KMS-11 (cell line): ENCODE data around the gene SMG1.

Source experiments
- H2AFZ ChIP-seq: fragments of 200-600 bp; sonication (generic); 2 replicates; pipeline ENCODE4 v1.6.1; 2016; ENCODE audit warnings: antibody characterized with exemption, mixed run types, low read depth
- H3K27ac ChIP-seq: fragments of 200-600 bp; sonication (generic); 2 replicates; pipeline ENCODE4 v1.6.1; 2016; ENCODE audit warnings: mild to moderate bottlenecking, mixed run types
- H3K27me3 ChIP-seq: fragments of 200-600 bp; sonication (generic); 2 replicates; pipeline ENCODE4 v1.6.1; 2017; ENCODE audit warnings: mild to moderate bottlenecking, low read depth, mixed run types, moderate library complexity; ENCODE audit not compliant: insufficient read depth
- H3K36me3 ChIP-seq: fragments of 200-600 bp; sonication (generic); 2 replicates; pipeline ENCODE4 v1.6.1; 2017; ENCODE audit warnings: mild to moderate bottlenecking, mixed run types; ENCODE audit not compliant: insufficient read depth
- H3K4me1 ChIP-seq: fragments of 200-600 bp; sonication (generic); 2 replicates; pipeline ENCODE4 v1.6.1; 2016; ENCODE audit warnings: mild to moderate bottlenecking, low read depth, mixed run types; ENCODE audit not compliant: poor library complexity, severe bottlenecking
- H3K4me2 ChIP-seq: fragments of 200-600 bp; sonication (generic); 2 replicates; pipeline ENCODE4 v1.7.0; 2016; ENCODE audit warnings: mild to moderate bottlenecking, mixed run types
- H3K4me3 ChIP-seq: fragments of 200-600 bp; sonication (generic); IDR thresholded peaks from 2 replicates; pipeline ENCODE4 v1.6.1; 2017; ENCODE audit warnings: low read depth, low read length, mixed read lengths; ENCODE audit not compliant: insufficient read depth
- H3K79me2 ChIP-seq: fragments of 200-600 bp; sonication (generic); 2 replicates; pipeline ENCODE4 v1.6.1; 2016; ENCODE audit warnings: low read depth, mixed run types; ENCODE audit not compliant: insufficient read depth
- H3K9ac ChIP-seq: fragments of 200-600 bp; sonication (generic); 2 replicates; pipeline ENCODE4 v1.6.1; 2016; ENCODE audit warnings: mild to moderate bottlenecking, mixed run types
- H4K20me1 ChIP-seq: fragments of 200-600 bp; sonication (generic); 2 replicates; pipeline ENCODE4 v1.6.1; 2016; ENCODE audit warnings: mild to moderate bottlenecking, mixed run types; ENCODE audit not compliant: insufficient read depth
- TF ChIP-seq, protein P1 (sequence below): fragments of 200-600 bp; sonication (generic); conservative IDR thresholded peaks from 2 replicates; pipeline ENCODE4 v1.6.1; 2017; ENCODE audit warnings: low read depth, mild to moderate bottlenecking, antibody characterized with exemption, low read length, moderate library complexity, mixed read lengths

SMG1 gene

DNA sequence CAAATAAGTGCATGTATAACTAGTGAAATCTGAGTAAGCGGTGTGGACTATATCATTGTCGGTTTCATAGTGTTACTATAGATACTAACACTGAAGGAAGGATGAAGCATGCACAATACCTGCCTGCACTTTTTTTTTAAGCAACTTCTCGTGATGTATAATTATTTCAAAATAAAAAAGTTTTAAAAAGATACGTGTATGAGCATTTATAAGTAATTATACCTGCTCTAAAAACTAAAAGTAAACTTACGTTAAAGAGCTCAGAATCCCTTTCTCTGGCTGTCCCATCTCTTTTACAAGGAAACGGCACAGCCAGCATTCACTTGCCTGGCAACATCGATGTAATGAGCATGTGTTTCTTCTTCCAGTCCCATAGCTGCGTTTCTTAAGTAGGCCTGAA lies 93.6 kb downstream of the SMG1 start:
- H3K4me1 ChIP-seq: peaks cover 6% of the 10 kb centered on the region
- H3K4me3 ChIP-seq: no peak overlapping the region
- peaks cover 42% of the 10 kb centered on the region; the same call in 1 of the 2 replicates for H3K36me3 ChIP-seq
- H4K20me1 ChIP-seq: no peaks in the 10 kb centered on the region
- H3K79me2 ChIP-seq: no peaks in the 10 kb centered on the region
- H3K9ac ChIP-seq: no peak overlapping the region
- H3K4me2 ChIP-seq: no peak overlapping the region
- no peak overlapping the region for H2AFZ ChIP-seq
- no peak overlapping the region for H3K27ac ChIP-seq
- TF ChIP-seq, protein P1, sequence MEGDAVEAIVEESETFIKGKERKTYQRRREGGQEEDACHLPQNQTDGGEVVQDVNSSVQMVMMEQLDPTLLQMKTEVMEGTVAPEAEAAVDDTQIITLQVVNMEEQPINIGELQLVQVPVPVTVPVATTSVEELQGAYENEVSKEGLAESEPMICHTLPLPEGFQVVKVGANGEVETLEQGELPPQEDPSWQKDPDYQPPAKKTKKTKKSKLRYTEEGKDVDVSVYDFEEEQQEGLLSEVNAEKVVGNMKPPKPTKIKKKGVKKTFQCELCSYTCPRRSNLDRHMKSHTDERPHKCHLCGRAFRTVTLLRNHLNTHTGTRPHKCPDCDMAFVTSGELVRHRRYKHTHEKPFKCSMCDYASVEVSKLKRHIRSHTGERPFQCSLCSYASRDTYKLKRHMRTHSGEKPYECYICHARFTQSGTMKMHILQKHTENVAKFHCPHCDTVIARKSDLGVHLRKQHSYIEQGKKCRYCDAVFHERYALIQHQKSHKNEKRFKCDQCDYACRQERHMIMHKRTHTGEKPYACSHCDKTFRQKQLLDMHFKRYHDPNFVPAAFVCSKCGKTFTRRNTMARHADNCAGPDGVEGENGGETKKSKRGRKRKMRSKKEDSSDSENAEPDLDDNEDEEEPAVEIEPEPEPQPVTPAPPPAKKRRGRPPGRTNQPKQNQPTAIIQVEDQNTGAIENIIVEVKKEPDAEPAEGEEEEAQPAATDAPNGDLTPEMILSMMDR: no peak
- no peaks in the 10 kb centered on the region for H3K27me3 ChIP-seq

DNA sequence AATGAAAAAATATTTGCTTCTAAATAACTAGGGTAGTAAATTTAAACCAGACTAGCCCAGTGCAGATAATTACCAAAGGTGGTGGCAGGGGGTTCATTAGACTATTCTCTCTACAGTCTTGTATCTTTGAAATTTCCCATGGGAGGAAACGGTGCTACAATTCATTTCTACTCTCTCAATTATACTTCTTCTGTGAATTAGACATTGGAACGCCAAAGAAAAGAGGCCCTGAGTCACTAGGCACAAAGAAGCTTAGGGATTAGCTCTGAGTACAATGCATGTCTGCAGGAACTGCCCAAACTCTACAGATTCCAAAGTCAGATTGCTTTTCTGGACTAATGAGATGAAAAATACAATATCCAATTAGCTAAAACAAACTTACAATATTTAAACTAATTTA lies 94.2 kb downstream of the SMG1 start:
- no peak overlapping the region for H3K4me3 ChIP-seq
- TF ChIP-seq, protein P1: no peak
- H3K9ac ChIP-seq: no peak overlapping the region
- H3K4me2 ChIP-seq: no peak overlapping the region
- H3K27ac ChIP-seq: no peak overlapping the region
- no peak overlapping the region for H2AFZ ChIP-seq
- H3K36me3 ChIP-seq: peaks cover 36% of the 10 kb centered on the region; the same call in 1 of the 2 replicates
- no peaks in the 10 kb centered on the region for H3K27me3 ChIP-seq
- H3K79me2 ChIP-seq: no peaks in the 10 kb centered on the region
- H4K20me1 ChIP-seq: no peaks in the 10 kb centered on the region
- H3K4me1 ChIP-seq: peaks cover 5% of the 10 kb centered on the region

DNA sequence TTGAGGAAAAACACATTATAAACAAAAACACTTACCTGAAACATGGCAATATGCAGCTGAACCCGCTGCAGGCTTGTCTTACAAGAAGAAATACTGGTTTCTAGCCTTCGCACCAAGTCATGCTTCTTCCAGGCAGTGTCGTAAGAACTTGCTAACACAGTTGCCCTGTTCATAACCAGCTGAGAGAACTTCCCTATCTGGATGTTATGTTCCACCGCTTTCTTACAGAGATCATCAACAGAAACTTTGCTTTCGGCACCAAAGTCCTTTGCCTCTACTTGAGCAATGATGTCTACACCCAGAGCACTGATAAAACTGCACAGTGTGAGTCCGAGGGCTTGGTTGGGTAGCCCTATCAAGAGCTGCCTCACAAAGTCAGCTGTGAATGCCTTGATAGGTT lies 97.0 kb downstream of the SMG1 start:
- no peaks in the 10 kb centered on the region for H3K4me1 ChIP-seq
- TF ChIP-seq, protein P1: no peak
- H3K79me2 ChIP-seq: no peaks in the 10 kb centered on the region
- no peak overlapping the region for H3K4me3 ChIP-seq
- peaks cover 17% of the 10 kb centered on the region; the same call in 1 of the 2 replicates for H3K36me3 ChIP-seq
- no peaks in the 10 kb centered on the region for H3K27me3 ChIP-seq
- no peak overlapping the region for H3K27ac ChIP-seq
- H2AFZ ChIP-seq: no peak overlapping the region
- no peaks in the 10 kb centered on the region for H4K20me1 ChIP-seq
- H3K4me2 ChIP-seq: no peak overlapping the region
- H3K9ac ChIP-seq: no peak overlapping the region

DNA sequence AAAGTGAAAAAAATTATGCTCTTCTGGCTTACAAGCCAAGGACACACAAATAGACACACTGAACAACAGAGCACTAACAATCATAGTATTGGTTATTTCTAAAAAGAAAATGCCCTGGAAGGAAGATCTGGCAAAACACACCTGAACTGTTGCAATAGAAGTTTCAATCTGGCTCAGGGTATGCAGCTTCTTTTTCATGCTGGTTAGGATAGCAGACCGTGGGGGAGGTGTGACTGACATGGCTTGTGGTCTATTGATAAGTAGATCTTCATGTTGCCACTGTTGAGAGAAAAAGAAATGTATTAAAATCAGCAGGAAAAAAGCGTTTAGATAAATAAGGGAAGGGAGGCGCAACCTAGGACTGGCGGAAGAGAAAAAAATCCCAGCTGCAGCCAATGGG lies 98.3 kb downstream of the SMG1 start:
- Histone ChIP-seq H2AFZ (no peak overlapping the region), H3K4me3 (no peak overlapping the region), H3K4me2 (no peak overlapping the region), H4K20me1 (no peaks in the 10 kb centered on the region), H3K4me1 (no peaks in the 10 kb centered on the region), H3K9ac (no peak overlapping the region), H3K36me3 (peaks cover 10% of the 10 kb centered on the region; the same call in 1 of the 2 replicates), H3K27ac (no peak overlapping the region), H3K27me3 (no peaks in the 10 kb centered on the region), H3K79me2 (no peaks in the 10 kb centered on the region)
- TF ChIP-seq, protein P1: no peak
